BLaER1 treated with 17β-estradiol and CSF1 and Interleukin-3, amounts not matched to agents 10 nM and 100 nM (cell line): ENCODE data around the gene CCL28.
A peak's percentile ranks its signal among the peaks of the same experiment; 100 is the strongest.
"Not testable (repeated sequence)": the region's sequence is repeated elsewhere in the genome, so short reads cannot be mapped to it uniquely, and the experiment has no call there.

Experiments used
- H3K27ac ChIP-seq, 11 experiments: shearing (Covaris generic); formaldehyde crosslinking; 2 replicates each; pipeline ENCODE4 v1.8.1; 2022
- H3K27me3 ChIP-seq, 11 experiments: shearing (Covaris generic); formaldehyde crosslinking; 2 replicates each; pipeline ENCODE4 v1.8.1; 2022
- H3K36me3 ChIP-seq, 11 experiments: shearing (Covaris generic); formaldehyde crosslinking; 2 replicates each; pipeline ENCODE4 v1.8.1; 2022
- H3K4me1 ChIP-seq, 10 experiments: shearing (Covaris generic); formaldehyde crosslinking; 2 replicates each; pipeline ENCODE4 v1.8.1; 2022
- H3K4me2 ChIP-seq, 11 experiments: shearing (Covaris generic); formaldehyde crosslinking; 2 replicates each; pipeline ENCODE4 v1.8.1; 2022
- H3K4me3 ChIP-seq, 10 experiments: shearing (Covaris generic); formaldehyde crosslinking; 2 replicates each; pipeline ENCODE4 v1.8.1; 2022
- H3K9ac ChIP-seq, 11 experiments: shearing (Covaris generic); formaldehyde crosslinking; 2 replicates each; pipeline ENCODE4 v1.8.1; 2022
- H3K9me3 ChIP-seq, 11 experiments: shearing (Covaris generic); formaldehyde crosslinking; replicated peaks in 1 of 11; 2 replicates each; pipeline ENCODE4 v1.8.1; 2022
- H4K20me1 ChIP-seq, 11 experiments: shearing (Covaris generic); formaldehyde crosslinking; 2 replicates each; pipeline ENCODE4 v1.8.1; 2022
- Cebpa-rat ChIP-seq, 11 experiments: shearing (Covaris generic); IDR thresholded peaks; 2 replicates each; pipeline ENCODE4 v1.8.1; 2022

Gene CCL28

GRCh38 chr5:43427306-43427705 lies 15.1 kb upstream of the CCL28 start:
- Histone ChIP-seq H3K4me2 (no peak overlapping the region), H3K9me3 (peaks cover 0 to 5% (median 0%) of the 10 kb centered on the region in 11 experiments; a peak in 1 of 22 replicates), H3K27ac (no peak overlapping the region), H3K4me3 (no peak overlapping the region), H3K27me3 (no peaks in the 10 kb centered on the region), H3K4me1 (peaks cover 0 to 7% (median 1%) of the 10 kb centered on the region in 10 experiments; a peak in 11 of 20 replicates), H3K36me3 (no peaks in the 10 kb centered on the region), H3K9ac (no peak overlapping the region), H4K20me1 (no peaks in the 10 kb centered on the region)
- no peak for TF ChIP-seq Cebpa-rat (IDR thresholded peaks at IDR 0.05)

DNA sequence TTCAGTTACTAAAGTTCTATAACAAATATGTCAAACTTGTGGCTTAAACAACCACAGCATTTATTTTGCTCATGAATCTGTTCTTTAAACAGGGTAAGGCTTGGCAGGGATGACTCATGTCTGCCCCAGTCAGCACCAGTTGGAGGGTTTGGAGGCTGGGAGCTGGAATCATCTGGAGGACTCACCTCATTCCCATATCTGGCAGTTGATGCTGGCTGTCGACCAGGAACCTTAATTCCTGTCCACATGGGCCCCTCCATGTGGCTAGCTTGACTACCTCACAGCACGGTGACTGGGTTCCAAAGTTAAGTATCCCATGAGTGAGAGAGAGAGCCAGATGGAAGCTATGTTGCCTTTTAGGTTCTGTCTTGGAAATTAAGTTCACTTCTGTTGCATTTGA lies 13.8 kb upstream of the CCL28 start:
- Histone ChIP-seq H3K27ac (no peak overlapping the region), H3K9me3 (peaks cover 0 to 5% (median 0%) of the 10 kb centered on the region in 11 experiments; a peak in 1 of 22 replicates)
- TF ChIP-seq Cebpa-rat (IDR thresholded peaks at IDR 0.05), result no peak

DNA sequence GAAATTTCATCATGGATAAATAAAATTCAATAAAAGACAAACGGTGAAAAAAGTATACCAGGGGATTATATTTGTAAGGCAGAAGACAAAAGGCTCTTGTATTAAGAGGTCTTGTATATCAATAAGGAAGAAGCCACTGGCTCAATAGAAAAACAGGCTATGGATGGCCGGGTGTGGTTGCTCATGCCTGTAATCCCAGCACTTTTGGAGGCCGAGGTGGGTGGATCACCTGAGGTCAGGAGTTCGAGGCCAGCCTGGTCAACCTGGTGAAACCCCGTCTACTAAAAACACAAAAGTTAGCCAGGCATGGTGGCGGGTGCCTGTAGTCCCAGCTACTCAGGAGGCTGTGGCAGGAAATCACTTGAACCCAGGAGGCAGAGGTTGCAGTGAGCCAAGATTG lies 10.9 kb upstream of the CCL28 start:
- not testable (repeated sequence) for H3K36me3 ChIP-seq, H3K4me2 ChIP-seq, H3K27ac ChIP-seq, H4K20me1 ChIP-seq, H3K9me3 ChIP-seq, H3K9ac ChIP-seq, H3K27me3 ChIP-seq, H3K4me1 ChIP-seq, H3K4me3 ChIP-seq

More for the DNA sequence above, 13.8 kb upstream of the CCL28 start:
- Histone ChIP-seq H3K36me3 (no peaks in the 10 kb centered on the region), H3K9ac (no peak overlapping the region), H3K4me3 (no peak overlapping the region), H3K4me2 (no peak overlapping the region), H4K20me1 (no peaks in the 10 kb centered on the region), H3K27me3 (no peaks in the 10 kb centered on the region), H3K4me1 (peaks cover 0 to 5% (median 0%) of the 10 kb centered on the region in 10 experiments; a peak in 3 of 20 replicates)

DNA sequence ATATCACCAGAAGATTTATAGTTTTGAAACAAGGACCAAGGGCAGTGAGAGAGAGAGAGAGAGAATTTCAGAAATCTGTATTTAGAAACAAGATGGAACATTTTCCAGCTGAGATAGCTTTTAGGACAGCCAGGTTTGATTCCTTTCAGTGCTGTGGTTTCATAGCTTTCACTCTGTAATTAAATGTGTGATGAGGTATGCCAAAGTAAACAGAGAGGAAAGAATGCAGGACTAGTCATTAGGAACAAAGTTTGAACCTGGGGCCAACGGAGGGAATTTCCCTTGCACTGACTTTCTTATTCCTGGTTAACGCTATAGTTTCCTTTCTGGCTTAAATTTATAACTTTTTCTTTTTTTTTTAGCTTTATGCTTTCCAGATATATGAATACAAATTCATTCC lies 10.0 kb upstream of the CCL28 start:
- Histone ChIP-seq H3K4me2 (no peak overlapping the region), H3K36me3 (no peaks in the 10 kb centered on the region), H3K27me3 (no peaks in the 10 kb centered on the region), H3K9me3 (peaks cover 0 to 5% (median 0%) of the 10 kb centered on the region in 11 experiments; a peak in 1 of 22 replicates), H3K4me1 (no peaks in the 10 kb centered on the region), H4K20me1 (no peaks in the 10 kb centered on the region), H3K27ac (no peak overlapping the region), H3K9ac (no peak overlapping the region), H3K4me3 (no peak overlapping the region)
- TF ChIP-seq Cebpa-rat (IDR thresholded peaks at IDR 0.05), result no peak

- Histone ChIP-seq H3K9me3 (peaks cover 0 to 1% (median 0%) of the 10 kb centered on the region in 11 experiments; a peak in 1 of 22 replicates), H3K4me1 (no peaks in the 10 kb centered on the region), H3K4me3 (no peak overlapping the region), H3K4me2 (no peak overlapping the region), H3K27me3 (no peaks in the 10 kb centered on the region), H4K20me1 (no peaks in the 10 kb centered on the region), H3K9ac (no peak overlapping the region), H3K27ac (no peak overlapping the region), H3K36me3 (no peaks in the 10 kb centered on the region)
- 0 out of 22 replicates have a peak, but pooled peaks of 1 of the 11 experiments have one; percentile 8 for TF ChIP-seq Cebpa-rat (IDR thresholded peaks at IDR 0.05)
Measured at GRCh38 chr5:43421450-43422133, 9.4 kb upstream of the CCL28 start.

DNA sequence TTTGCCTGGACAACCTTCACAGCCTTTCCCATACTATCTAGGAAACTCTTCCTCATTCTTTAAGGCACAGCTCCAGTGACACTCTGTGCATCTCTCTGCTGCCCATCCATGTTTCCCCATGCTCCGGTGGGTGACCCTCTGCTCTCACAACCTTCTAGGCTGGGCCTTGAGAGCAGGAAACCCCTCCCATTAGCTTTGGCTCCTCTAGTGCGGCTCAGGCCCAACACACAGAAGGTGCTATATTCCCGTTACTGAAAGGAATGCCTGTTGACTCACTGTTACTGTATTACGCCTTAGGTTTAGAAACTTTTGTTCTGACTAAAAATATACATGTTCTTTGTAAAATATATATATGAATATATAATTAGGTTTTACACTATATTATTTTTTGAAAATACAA lies 8.1 kb upstream of the CCL28 start:
- Histone ChIP-seq H3K36me3 (no peaks in the 10 kb centered on the region), H3K4me1 (no peaks in the 10 kb centered on the region), H3K9me3 (no peaks in the 10 kb centered on the region), H3K9ac (no peak overlapping the region), H3K4me3 (no peak overlapping the region), H4K20me1 (no peaks in the 10 kb centered on the region), H3K4me2 (no peak overlapping the region), H3K27ac (no peak overlapping the region), H3K27me3 (no peaks in the 10 kb centered on the region)
- TF ChIP-seq Cebpa-rat (IDR thresholded peaks at IDR 0.05), result no peak

DNA sequence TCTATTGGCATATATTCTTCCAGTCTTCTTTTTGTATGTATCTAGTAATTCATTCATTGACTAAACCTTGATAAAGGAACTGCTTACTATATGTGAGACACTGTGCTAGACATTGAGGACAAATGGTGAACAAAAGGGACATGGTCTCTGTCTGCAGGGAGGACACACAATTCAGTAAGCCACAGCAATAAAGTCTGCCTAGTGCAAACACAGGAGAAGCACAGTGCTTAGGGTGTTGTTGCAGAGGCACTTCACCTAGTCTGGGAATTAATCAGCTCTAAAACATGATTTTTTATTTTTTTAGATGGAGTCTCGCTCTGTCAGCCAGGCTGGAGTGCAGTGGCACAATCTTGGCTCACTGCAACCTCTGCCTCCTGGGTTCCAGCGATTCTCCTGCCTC lies 6.4 kb upstream of the CCL28 start:
- no peak overlapping the region for H3K9ac ChIP-seq
- no peak overlapping the region for H3K27ac ChIP-seq
- H4K20me1 ChIP-seq, result no peaks in the 10 kb centered on the region
- no peak for TF ChIP-seq Cebpa-rat (IDR thresholded peaks at IDR 0.05)
- H3K27me3 ChIP-seq, result no peaks in the 10 kb centered on the region
- no peak overlapping the region for H3K4me2 ChIP-seq
- H3K9me3 ChIP-seq, result no peaks in the 10 kb centered on the region
- H3K36me3 ChIP-seq, result no peaks in the 10 kb centered on the region
- H3K4me1 ChIP-seq, result no peaks in the 10 kb centered on the region
- no peak overlapping the region for H3K4me3 ChIP-seq

GRCh38 chr5:43416803-43417394 lies 4.7 kb upstream of the CCL28 start:
- Histone ChIP-seq H3K4me1 (no peaks in the 10 kb centered on the region), H3K4me2 (no peak overlapping the region), H3K9me3 (no peaks in the 10 kb centered on the region), H3K27me3 (no peaks in the 10 kb centered on the region), H3K27ac (no peak overlapping the region), H3K4me3 (no peak overlapping the region), H3K36me3 (no peaks in the 10 kb centered on the region), H4K20me1 (no peaks in the 10 kb centered on the region), H3K9ac (no peak overlapping the region)
- TF ChIP-seq Cebpa-rat (IDR thresholded peaks at IDR 0.05), result no peak

DNA sequence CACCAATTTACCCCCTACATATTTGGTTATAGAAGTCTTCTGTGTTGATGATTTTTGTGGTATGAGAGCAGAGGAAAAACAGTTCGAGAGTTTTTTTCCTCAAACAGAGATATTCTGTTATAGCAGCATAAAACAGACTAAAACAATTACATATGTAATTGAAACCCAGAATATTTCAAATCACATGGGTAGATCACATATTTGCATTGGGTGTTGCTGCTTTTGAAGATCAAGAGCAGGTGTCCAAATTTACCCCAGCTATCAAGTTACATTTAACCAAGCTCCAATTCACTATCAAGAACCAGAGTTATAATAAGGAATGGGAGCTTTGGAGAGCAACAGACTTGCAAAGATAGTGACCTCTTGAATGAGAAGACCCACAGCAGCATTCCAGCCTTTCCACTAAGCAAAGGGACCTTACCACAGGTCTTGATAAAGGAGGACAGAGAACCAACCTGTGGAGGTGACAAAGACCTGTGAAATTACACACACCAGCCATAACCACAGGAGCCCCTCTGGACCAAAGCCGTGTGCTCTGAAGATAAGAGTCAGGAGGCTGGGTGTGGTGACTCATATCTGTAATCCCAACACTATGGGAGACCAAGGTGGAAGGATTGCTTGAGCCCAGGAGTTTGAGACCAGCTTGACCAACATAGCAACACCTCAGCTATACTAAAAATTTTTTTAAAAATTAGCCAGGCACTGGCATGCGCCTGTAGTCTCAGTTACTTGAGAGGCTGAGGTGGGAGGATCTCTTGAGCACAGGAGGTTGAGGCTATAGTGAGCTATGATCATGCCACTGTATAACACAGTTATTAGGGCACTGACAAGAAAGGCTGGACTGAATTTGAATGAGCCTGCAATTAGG lies 4.0 kb upstream of the CCL28 start:
- no peak overlapping the region for H3K4me3 ChIP-seq
- H3K9ac ChIP-seq, result no peak overlapping the region
- H4K20me1 ChIP-seq, result no peaks in the 10 kb centered on the region
- no peaks in the 10 kb centered on the region for H3K4me1 ChIP-seq
- H3K4me2 ChIP-seq, result no peak overlapping the region
- no peaks in the 10 kb centered on the region for H3K9me3 ChIP-seq
- H3K36me3 ChIP-seq, result no peaks in the 10 kb centered on the region
- H3K27ac ChIP-seq, result no peak overlapping the region
- H3K27me3 ChIP-seq, result no peaks in the 10 kb centered on the region
- no peak for TF ChIP-seq Cebpa-rat (IDR thresholded peaks at IDR 0.05)
